D721Med (cell line): ENCODE data around the gene CUEDC2.

ENCODE experiments used
- DNase-seq: peaks from one replicate; pipeline ENCODE4 v3.0.0; 2011; ENCODE audit warnings: low spot score; ENCODE audit not compliant: insufficient read length
- FAIRE-seq: peaks from 2 replicates; lab custom pipeline; 2011; peaks lifted over from hg19 to GRCh38; lab: Jason Lieb, UNC
- TF ChIP-seq, protein P1 (sequence below): IDR thresholded peaks from 2 replicates; pipeline ENCODE4 v1.5.1; 2012; ENCODE audit warnings: mild to moderate bottlenecking, control low read depth; ENCODE audit not compliant: insufficient read depth; ENCODE audit errors: missing control alignments

CUEDC2 gene

DNA sequence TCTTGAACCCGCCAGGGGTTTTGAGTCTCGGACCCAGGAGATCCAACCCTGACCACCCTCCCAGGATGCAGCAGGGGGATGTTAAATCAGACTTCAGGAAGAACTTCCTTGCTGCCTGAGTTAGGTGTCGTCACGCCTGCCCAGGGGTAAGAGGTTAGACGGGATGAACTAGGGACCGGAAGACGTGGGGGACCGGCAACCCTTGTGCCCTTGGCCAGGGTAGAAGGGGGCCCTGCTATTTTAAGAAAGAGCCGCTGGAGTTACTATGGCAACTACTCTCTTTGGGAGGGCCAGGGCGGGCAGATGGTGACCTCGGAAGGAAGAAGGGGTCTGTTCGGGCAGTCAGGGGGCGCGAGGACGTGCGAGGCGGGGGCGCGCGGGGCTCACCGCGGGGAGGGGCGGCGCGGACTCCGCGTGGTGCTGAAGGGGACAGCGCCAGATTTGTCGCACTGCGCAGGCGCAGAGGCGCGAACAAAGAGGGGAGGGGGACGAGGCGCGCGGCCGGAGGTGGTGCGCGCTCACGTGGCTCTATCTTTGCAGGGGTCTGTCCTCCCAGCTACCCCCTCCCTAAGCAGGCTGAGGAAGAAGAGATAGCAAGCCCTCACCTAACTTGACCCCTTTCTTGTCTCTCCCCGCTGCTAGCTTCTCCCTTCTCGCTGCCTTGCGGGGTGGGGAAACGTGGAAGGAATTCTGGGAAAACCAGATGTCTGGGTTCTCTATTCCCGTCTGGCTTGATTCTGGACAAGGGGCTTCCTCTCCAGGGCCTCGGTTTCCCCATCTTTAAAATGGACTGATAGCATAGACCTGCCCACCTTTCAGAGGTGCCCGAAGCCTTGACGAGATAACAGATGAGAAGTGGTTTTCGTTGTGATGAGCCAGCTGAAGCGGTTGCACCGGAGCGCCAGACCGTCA lies 12.8 kb downstream of the CUEDC2 start:
- no peak for FAIRE-seq
- TF ChIP-seq, protein P1, sequence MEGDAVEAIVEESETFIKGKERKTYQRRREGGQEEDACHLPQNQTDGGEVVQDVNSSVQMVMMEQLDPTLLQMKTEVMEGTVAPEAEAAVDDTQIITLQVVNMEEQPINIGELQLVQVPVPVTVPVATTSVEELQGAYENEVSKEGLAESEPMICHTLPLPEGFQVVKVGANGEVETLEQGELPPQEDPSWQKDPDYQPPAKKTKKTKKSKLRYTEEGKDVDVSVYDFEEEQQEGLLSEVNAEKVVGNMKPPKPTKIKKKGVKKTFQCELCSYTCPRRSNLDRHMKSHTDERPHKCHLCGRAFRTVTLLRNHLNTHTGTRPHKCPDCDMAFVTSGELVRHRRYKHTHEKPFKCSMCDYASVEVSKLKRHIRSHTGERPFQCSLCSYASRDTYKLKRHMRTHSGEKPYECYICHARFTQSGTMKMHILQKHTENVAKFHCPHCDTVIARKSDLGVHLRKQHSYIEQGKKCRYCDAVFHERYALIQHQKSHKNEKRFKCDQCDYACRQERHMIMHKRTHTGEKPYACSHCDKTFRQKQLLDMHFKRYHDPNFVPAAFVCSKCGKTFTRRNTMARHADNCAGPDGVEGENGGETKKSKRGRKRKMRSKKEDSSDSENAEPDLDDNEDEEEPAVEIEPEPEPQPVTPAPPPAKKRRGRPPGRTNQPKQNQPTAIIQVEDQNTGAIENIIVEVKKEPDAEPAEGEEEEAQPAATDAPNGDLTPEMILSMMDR: no peak
- no peak for DNase-seq

DNA sequence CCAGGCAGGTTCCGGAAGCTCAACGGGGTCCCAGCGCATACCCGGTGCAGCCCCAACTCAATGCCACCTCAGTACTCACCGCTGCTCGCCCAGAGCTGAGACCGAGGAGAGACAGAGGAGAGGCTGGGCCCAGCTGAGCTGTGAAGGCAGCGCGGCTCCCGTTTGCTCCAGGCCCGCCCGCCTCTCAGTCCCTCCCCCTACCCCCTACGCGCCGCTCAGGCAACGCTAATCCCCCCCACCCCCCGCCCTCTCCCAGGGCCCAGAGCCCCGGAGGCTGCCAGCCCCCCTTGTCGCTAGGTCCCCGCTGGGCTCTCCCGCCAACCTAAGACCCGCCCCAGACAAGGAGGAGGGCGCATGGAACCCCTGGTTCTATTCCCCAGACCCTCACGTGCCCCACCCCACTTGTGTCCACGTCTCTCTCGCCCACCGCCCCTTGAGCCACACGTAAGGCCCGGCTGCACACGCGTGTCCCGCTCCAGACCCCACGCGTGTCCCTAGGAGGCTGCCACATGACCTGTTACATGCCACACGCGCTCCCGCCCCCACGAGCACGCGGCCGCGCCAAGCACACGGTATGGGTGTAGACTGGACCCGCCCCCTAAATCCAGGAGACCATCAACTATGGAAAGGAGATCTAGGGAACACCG lies 13.6 kb downstream of the CUEDC2 start, which contains the start of gene PSD:
PSD (minus strand) TSS at position 164 of the 647 bp plus-strand sequence. CDS start 1,747 bp downstream, outside the sequence.
- FAIRE-seq (no peak), DNase-seq (peak; percentile 96)
- TF ChIP-seq, protein P1: no peak

DNA sequence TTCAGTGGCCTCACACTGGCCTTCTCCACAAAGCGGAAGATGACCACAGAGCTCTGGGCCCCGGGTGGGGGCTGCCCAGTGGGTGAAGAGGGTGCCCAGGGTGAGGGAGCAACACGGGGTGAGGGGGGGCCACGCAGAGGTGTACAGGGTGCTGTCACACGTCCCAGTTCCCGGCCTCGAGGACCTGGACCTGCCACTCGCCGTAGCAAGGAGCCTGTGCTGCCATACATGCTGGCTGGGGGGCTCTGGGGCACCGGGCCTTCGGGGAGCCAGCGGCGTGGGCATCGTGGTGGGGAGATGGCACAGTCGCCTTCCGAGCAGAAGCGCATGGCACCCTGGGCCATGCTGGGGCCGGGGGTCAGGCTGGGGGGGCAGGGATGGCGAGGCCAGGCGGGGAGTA lies 15.7 kb downstream of the CUEDC2 start:
- DNase-seq (no peak), FAIRE-seq (no peak)
- TF ChIP-seq, protein P1: no peak

DNA sequence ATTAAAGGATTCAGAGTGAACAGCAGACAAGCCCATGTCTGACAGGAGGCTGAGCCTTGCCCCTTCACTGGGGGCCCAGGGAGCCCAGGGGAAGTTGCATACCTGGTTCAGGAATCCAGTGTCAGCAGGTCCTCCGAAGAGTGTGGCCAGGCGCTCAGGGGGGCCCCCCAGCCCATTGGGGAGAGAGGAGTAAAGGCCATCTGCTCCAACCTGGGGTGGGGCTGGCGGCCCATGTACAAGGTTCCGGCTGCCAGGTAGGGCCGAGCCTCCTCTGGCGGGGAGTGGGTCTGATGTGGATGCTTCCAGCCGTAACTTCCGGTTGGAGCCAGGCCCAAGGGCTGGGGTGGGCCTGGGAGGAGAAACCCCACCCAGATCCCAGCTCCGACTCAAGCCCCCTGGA lies 16.1 kb downstream of the CUEDC2 start:
- DNase-seq (no peak), FAIRE-seq (no peak)
- TF ChIP-seq, protein P1: no peak

DNA sequence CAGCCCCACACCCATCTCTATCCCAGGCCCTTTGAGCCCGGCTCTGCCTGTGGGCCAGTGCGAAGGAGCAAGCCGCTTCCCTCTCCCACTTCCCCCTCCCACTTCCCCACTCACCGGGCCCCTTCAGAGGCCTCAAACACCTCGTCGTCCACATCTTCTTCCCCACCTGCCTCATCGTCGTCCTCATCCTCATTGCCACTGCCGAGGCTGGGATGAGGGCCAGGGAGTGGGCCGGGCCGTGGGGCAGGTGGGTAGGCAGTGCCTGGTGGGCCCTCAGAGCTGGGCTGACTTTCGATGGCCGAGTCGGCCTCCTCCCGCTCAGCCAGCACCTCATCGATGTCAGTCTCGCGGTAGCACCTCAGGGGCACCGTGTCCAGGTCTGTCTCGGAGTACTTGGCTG lies 17.6 kb downstream of the CUEDC2 start:
- TF ChIP-seq, protein P1: no peak
- FAIRE-seq (no peak), DNase-seq (no peak)

DNA sequence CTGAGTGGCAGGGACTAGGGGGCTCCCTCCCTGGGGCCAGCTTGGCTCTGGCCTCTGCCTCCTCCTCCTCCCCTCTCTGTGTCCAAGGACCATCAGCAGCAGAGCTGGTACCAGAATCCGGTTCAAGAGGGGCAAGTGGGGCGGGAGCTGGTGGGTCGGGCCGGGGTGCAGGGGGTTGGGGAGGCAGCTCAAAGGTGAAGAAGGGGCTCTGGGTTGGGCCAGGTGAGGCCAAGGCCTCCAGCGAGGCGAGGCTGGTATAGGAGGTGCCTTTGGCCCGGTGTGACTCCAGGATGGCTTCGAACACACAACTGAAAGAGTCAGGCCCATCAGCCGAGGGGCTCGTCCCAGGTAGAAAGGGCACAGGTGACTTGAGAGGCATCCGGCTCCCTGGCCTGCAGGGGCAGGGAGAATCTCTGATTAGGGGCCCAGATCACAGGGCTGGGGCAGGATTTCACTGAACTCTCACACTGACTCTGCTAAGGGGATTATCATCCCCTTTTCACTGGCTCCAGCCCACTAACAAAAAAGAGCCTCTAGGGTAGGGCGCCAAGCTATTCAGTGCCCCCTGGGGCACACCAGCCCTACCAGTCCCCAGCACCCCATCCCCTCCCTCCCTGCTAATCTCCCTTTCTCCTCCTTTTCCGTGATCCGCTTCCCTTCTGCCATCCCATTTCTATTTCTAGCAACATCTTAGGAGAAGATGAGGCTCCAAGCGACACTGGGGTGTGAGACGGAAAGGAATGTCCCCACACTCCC lies 18.4 kb downstream of the CUEDC2 start:
- FAIRE-seq (no peak), DNase-seq (peak; percentile 75)
- TF ChIP-seq, protein P1: no peak
